OCI-LY1 (cell line): ENCODE measurements around the gene RHEBL1.

ENCODE experiments used
- H2AFZ ChIP-seq: fragments of 200-600 bp; sonication (generic), shearing (Covaris generic); 2 replicates; pipeline ENCODE4 v1.6.0; 2014; ENCODE audit warnings: antibody characterized with exemption, mild to moderate bottlenecking, low read length
- H3F3A ChIP-seq: fragments of 200-600 bp; sonication (generic), shearing (Covaris generic); 2 replicates; pipeline ENCODE4 v1.6.0; 2014; ENCODE audit warnings: mild to moderate bottlenecking, antibody characterized with exemption, low read length, moderate library complexity; ENCODE audit not compliant: insufficient read depth
- H3K27ac ChIP-seq: fragments of 200-600 bp; sonication (generic); 2 replicates; pipeline ENCODE4 v1.5.1; 2014; ENCODE audit warnings: low read length, mixed run types, mild to moderate bottlenecking, low read depth; ENCODE audit not compliant: poor library complexity, severe bottlenecking
- H3K27me3 ChIP-seq: fragments of 200-600 bp; sonication (generic); 2 replicates; pipeline ENCODE4 v1.6.0; 2014; ENCODE audit warnings: antibody characterized with exemption, mild to moderate bottlenecking, low read length, moderate library complexity; ENCODE audit not compliant: insufficient read depth
- H3K36me3 ChIP-seq: fragments of 200-600 bp; sonication (generic); 2 replicates; pipeline ENCODE4 v1.6.1; 2014; ENCODE audit warnings: mild to moderate bottlenecking, antibody characterized with exemption, low read length, moderate library complexity, mixed read lengths; ENCODE audit not compliant: insufficient read depth
- H3K4me1 ChIP-seq: fragments of 200-600 bp; sonication (generic); 2 replicates; pipeline ENCODE4 v1.5.1; 2014; ENCODE audit warnings: mild to moderate bottlenecking, low read length, moderate library complexity; ENCODE audit not compliant: insufficient read depth, severe bottlenecking
- H3K4me2 ChIP-seq: fragments of 200-600 bp; sonication (generic), shearing (Covaris generic); 2 replicates; pipeline ENCODE4 v1.6.1; 2014; ENCODE audit warnings: low read length
- H3K4me3 ChIP-seq: fragments of 200-600 bp; sonication (generic); 2 replicates; pipeline ENCODE4 v1.5.1; 2014; ENCODE audit warnings: low read length, low read depth, mild to moderate bottlenecking, mixed read lengths; ENCODE audit not compliant: poor library complexity, severe bottlenecking
- H3K79me2 ChIP-seq: fragments of 200-600 bp; shearing (Covaris generic); 2 replicates; pipeline ENCODE4 v1.6.1; 2016; ENCODE audit warnings: mixed run types, low read length, mixed read lengths; ENCODE audit not compliant: insufficient read depth
- H3K9ac ChIP-seq: fragments of 200-600 bp; sonication (generic), shearing (Covaris generic); 2 replicates; pipeline ENCODE4 v1.6.1; 2014; ENCODE audit warnings: mild to moderate bottlenecking, low read length, mixed read lengths
- H3K9me2 ChIP-seq: fragments of 200-600 bp; sonication (generic), shearing (Covaris generic); 2 replicates; pipeline ENCODE4 v1.6.1; 2014; ENCODE audit warnings: low read depth, mild to moderate bottlenecking, low read length, mixed read lengths
- H3K9me3 ChIP-seq: fragments of 200-600 bp; shearing (Covaris generic); 2 replicates; pipeline ENCODE4 v1.6.1; 2014; ENCODE audit warnings: low read length, mixed read lengths
- H4K20me1 ChIP-seq: fragments of 200-600 bp; sonication (generic), shearing (Covaris generic); 2 replicates; pipeline ENCODE4 v1.6.0; 2016; ENCODE audit warnings: mild to moderate bottlenecking, low read length; ENCODE audit not compliant: insufficient read depth
- EZH2 ChIP-seq: fragments of 200-600 bp; sonication (generic), shearing (Covaris generic); IDR thresholded peaks from 2 replicates; pipeline ENCODE4 v1.8.0; 2017; ENCODE audit warnings: borderline replicate concordance, mixed run types, mild to moderate bottlenecking, antibody characterized with exemption, low read length, moderate library complexity, mixed read lengths
- TF ChIP-seq, protein P1 (sequence below): fragments of 200-600 bp; sonication (generic), shearing (Covaris generic); IDR thresholded peaks from 2 replicates; pipeline ENCODE4 v1.5.1; 2017; ENCODE audit warnings: mild to moderate bottlenecking, antibody characterized with exemption, low read length, moderate library complexity, mixed read lengths

Gene RHEBL1

DNA sequence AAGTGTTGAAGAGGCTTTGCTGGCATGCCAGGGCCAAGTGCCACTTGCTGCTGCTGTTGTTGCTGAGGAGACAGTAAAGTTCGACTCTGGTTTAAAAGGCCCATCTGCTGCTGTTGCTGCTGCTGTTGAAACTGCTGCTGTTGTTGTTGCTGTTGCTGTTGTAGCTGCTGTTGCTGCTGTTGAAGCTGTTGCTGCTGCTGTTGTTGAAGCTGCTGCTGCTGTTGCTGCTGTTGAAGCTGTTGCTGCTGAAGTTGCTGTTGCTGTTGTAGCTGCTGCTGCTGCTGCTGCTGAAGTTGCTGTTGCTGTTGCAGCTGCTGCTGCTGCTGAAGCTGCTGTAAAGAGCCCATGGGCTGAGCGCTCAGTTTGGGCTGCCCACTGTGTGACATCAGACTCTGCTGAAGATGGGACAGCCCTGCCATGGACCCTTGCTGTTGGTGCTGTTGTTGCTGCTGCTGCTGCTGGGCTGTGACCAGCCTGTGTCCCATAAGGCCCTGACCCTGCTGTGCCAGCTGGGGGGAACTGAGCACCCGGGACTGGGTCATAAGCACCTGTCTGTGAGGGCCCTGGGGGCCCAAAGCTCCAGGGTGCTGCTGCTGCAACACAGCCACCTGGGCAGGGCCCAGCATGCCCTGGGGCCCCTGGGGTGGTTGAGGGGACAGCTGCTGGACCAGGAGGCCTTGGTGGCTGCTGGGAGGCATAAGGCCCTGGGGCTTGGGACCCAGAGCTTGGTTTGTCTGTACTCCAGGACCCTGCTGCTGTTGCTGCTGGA lies 36.9 kb downstream of the RHEBL1 start:
- H3K9ac ChIP-seq = no peak overlapping the region
- TF ChIP-seq, protein P1, sequence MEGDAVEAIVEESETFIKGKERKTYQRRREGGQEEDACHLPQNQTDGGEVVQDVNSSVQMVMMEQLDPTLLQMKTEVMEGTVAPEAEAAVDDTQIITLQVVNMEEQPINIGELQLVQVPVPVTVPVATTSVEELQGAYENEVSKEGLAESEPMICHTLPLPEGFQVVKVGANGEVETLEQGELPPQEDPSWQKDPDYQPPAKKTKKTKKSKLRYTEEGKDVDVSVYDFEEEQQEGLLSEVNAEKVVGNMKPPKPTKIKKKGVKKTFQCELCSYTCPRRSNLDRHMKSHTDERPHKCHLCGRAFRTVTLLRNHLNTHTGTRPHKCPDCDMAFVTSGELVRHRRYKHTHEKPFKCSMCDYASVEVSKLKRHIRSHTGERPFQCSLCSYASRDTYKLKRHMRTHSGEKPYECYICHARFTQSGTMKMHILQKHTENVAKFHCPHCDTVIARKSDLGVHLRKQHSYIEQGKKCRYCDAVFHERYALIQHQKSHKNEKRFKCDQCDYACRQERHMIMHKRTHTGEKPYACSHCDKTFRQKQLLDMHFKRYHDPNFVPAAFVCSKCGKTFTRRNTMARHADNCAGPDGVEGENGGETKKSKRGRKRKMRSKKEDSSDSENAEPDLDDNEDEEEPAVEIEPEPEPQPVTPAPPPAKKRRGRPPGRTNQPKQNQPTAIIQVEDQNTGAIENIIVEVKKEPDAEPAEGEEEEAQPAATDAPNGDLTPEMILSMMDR = no peak
- TF ChIP-seq EZH2 = no peak
- no peaks in the 10 kb centered on the region for H3K4me1 ChIP-seq
- H3K9me2 ChIP-seq = no peaks in the 10 kb centered on the region
- H3K9me3 ChIP-seq = no peaks in the 10 kb centered on the region
- no peaks in the 10 kb centered on the region for H3K27me3 ChIP-seq
- no peaks in the 10 kb centered on the region for H4K20me1 ChIP-seq
- no peak overlapping the region for H2AFZ ChIP-seq
- H3F3A ChIP-seq = no peaks in the 10 kb centered on the region
- no peak overlapping the region for H3K4me2 ChIP-seq
- H3K79me2 ChIP-seq = no peaks in the 10 kb centered on the region
- H3K36me3 ChIP-seq = peaks cover 92% of the 10 kb centered on the region
- no peak overlapping the region for H3K4me3 ChIP-seq
- H3K27ac ChIP-seq = no peak overlapping the region

GRCh38 chr12:49032276-49032675 lies 37.5 kb downstream of the RHEBL1 start:
- Histone ChIP-seq H3K4me2 (no peak overlapping the region), H3F3A (no peaks in the 10 kb centered on the region), H3K9me3 (no peaks in the 10 kb centered on the region), H3K27ac (no peak overlapping the region), H3K9me2 (no peaks in the 10 kb centered on the region), H4K20me1 (no peaks in the 10 kb centered on the region), H3K36me3 (peaks cover 92% of the 10 kb centered on the region), H3K27me3 (no peaks in the 10 kb centered on the region), H3K79me2 (no peaks in the 10 kb centered on the region), H2AFZ (no peak overlapping the region), H3K9ac (no peak overlapping the region), H3K4me1 (no peaks in the 10 kb centered on the region), H3K4me3 (no peak overlapping the region)
- no peak for TF ChIP-seq EZH2
- TF ChIP-seq, protein P1 = no peak

- peaks cover 91% of the 10 kb centered on the region for H3K36me3 ChIP-seq
- no peaks in the 10 kb centered on the region for H3K27me3 ChIP-seq
- H3K27ac ChIP-seq = no peak overlapping the region
- no peak overlapping the region for H3K9ac ChIP-seq
- TF ChIP-seq, protein P1 = no peak
- no peak for TF ChIP-seq EZH2
- no peaks in the 10 kb centered on the region for H3K9me2 ChIP-seq
- no peaks in the 10 kb centered on the region for H4K20me1 ChIP-seq
- no peaks in the 10 kb centered on the region for H3F3A ChIP-seq
- H3K79me2 ChIP-seq = no peaks in the 10 kb centered on the region
- no peaks in the 10 kb centered on the region for H3K4me1 ChIP-seq
- no peak overlapping the region for H3K4me2 ChIP-seq
- no peaks in the 10 kb centered on the region for H3K9me3 ChIP-seq
- no peak overlapping the region for H2AFZ ChIP-seq
- H3K4me3 ChIP-seq = no peak overlapping the region
Observed at GRCh38 chr12:49031573-49032161, 38.1 kb downstream of the RHEBL1 start.
